ENCODE measurements around the gene ENPP6. TPM values are rescaled to one million over a fixed set of nuclear protein-coding genes. Genes with fewer than 3 reads are reported as not detected.

ENPP6 gene
- total RNA-seq, 1 donor from 2014 or later, result not detected

DNA sequence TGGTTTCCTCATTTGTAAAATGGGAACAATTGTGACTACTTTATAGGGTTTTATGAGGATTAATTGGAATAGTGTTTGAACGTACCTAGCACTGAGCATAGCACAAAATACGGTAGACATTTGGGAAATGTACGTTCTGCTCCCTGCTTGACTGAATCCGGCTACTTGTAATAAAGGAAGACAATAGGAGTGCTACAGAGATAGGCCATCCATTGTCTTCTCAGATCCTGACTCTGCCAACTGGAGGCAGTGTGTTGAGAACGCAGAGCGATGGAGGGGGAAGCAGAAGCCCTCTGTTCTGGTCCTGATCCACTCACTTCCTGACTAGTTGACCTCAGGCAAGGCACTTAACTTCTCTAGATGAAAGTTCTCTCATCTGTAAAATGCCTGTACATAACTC is 26.4 kb downstream of the ENPP6 start:
- no peak for TF ChIP-seq CTCF (conservative IDR thresholded peaks at IDR 0.05)
- DNase-seq (ENCODE audit: low read depth, low spot score), result no peak
- Mint-ChIP-seq H3K27me3 (ENCODE audit: low read depth) (no peaks in the 10 kb centered on the region), H3K4me1 (peaks cover 14% of the 10 kb centered on the region), H3K36me3 (ENCODE audit: low read depth) (no peaks in the 10 kb centered on the region), H3K27ac (ENCODE audit: unreplicated experiment) (no peak overlapping the region), H3K9me3 (peaks cover 6% of the 10 kb centered on the region), H3K4me3 (no peak overlapping the region)

DNA sequence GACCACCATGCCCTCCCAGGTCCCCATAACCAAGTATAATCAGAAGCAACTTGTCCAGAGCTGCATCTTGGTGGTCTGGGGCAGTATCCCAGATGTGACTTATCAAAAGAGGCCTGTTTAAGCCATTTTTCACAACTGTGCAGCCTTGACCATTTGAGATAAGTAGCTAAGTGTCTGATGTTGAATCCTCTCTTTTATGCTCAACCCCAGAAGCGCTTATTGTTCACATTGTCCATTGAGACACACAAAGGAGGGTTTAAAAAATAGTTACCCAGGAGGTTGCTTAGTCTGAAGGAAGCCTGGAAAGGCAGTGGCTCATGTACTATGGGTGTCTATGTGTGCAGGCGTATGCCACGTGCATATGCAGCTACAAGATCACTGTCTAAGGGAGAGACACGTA is 27.0 kb downstream of the ENPP6 start:
- no peak for TF ChIP-seq CTCF (conservative IDR thresholded peaks at IDR 0.05)
- Mint-ChIP-seq H3K4me1 (peaks cover 14% of the 10 kb centered on the region), H3K27me3 (ENCODE audit: low read depth) (no peaks in the 10 kb centered on the region), H3K36me3 (ENCODE audit: low read depth) (no peaks in the 10 kb centered on the region), H3K27ac (ENCODE audit: unreplicated experiment) (peak overlapping the region; percentile 44), H3K4me3 (no peak overlapping the region), H3K9me3 (peaks cover 6% of the 10 kb centered on the region)
- no peak for DNase-seq (ENCODE audit: low read depth, low spot score)

DNA sequence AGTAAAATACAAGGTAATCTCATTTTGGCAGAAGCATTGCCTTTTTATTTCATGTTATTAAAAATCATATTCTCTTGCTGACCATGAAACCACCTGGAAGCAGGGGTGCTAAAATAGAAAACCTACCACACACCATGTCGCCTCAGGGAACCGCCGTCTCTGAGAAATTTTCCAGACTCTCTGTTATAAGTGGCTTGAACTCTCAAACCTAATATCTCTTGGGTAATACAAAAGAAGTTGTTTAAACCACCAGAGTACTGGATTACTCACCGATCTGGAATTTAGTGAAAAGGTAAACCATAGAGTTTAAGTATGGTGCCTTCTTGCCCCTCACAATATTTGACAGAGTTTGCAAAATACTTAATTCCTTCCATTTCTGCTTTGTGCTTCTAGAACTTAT is 27.7 kb downstream of the ENPP6 start:
- Mint-ChIP-seq H3K4me1 (peaks cover 14% of the 10 kb centered on the region), H3K9me3 (peaks cover 6% of the 10 kb centered on the region), H3K27me3 (ENCODE audit: low read depth) (no peaks in the 10 kb centered on the region), H3K4me3 (no peak overlapping the region), H3K27ac (ENCODE audit: unreplicated experiment) (peak overlapping the region; percentile 74), H3K36me3 (ENCODE audit: low read depth) (no peaks in the 10 kb centered on the region)
- TF ChIP-seq CTCF (conservative IDR thresholded peaks at IDR 0.05), result no peak
- no peak for DNase-seq (ENCODE audit: low read depth, low spot score)

GRCh38 chr4:184188443-184189400 is 29.0 kb downstream of the ENPP6 start:
- peaks cover 6% of the 10 kb centered on the region for H3K9me3 Mint-ChIP-seq
- no peak overlapping the region for H3K27ac Mint-ChIP-seq (ENCODE audit: unreplicated experiment)
- no peak overlapping the region for H3K4me3 Mint-ChIP-seq
- peaks cover 14% of the 10 kb centered on the region for H3K4me1 Mint-ChIP-seq
- no peaks in the 10 kb centered on the region for H3K27me3 Mint-ChIP-seq (ENCODE audit: low read depth)
- H3K36me3 Mint-ChIP-seq (ENCODE audit: low read depth), result no peaks in the 10 kb centered on the region
- no peak for TF ChIP-seq CTCF (conservative IDR thresholded peaks at IDR 0.05)
- DNase-seq (ENCODE audit: low read depth, low spot score), result no peak

DNA sequence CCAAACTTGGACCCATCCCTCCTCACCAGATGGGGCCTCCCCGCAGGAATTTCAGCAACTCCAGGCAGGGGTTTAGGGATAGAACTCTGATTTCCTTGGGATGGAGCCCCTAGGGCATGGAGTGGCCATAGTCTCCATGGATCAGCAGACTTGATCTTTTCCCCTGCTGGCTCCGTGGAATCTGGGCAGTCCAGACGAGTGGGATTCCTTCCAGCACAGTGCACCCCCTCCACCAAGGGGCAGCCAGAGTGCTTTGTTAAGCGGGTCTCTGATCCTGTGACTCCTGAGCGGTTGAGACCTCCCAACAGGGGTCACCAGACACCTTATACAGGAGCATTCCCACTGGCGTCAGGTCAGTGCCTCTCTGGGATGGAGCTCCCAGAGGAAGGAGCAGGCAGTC is 40.4 kb downstream of the ENPP6 start:
- Mint-ChIP-seq H3K36me3 (ENCODE audit: low read depth) (peaks cover 6% of the 10 kb centered on the region), H3K4me1 (no peaks in the 10 kb centered on the region), H3K4me3 (no peak overlapping the region), H3K9me3 (peaks cover 12% of the 10 kb centered on the region), H3K27me3 (ENCODE audit: low read depth) (no peaks in the 10 kb centered on the region), H3K27ac (ENCODE audit: unreplicated experiment) (no peak overlapping the region)
- no peak for TF ChIP-seq CTCF (conservative IDR thresholded peaks at IDR 0.05)
- DNase-seq (ENCODE audit: low read depth, low spot score), result no peak
